ENCODE results near the gene PLIN5.

GRCh38 chr19:4577020-4577782 lies 42.2 kb upstream of the PLIN5 start:
- no peak for TF ChIP-seq CTCF (IDR thresholded peaks at IDR 0.05; ENCODE audit: low read depth, low read length)
- no peak for TF ChIP-seq POLR2A (IDR thresholded peaks at IDR 0.05; ENCODE audit: extremely low read depth, insufficient read length)
- TF ChIP-seq MAX (IDR thresholded peaks at IDR 0.05; ENCODE audit: low read depth, low read length), result no peak
